HCT116 (cell line): ENCODE data around the gene OR6B3. TPM values are rescaled to one million over a fixed set of nuclear protein-coding genes. Genes with fewer than 3 reads are reported as not detected.
A peak's percentile ranks its signal among the peaks of the same experiment; 100 is the strongest.

Experiments used
- ATAC-seq: fragments of 200-7000 bp; cut with Tn5 transposase; 2 replicates; pipeline ENCODE4 v1.9.1; 2020; ENCODE audit warnings: mild to moderate bottlenecking, moderate library complexity
- BruUV-seq: library from RNA; stranded (reverse); fragments of 400-500 nt; replicated peaks from 2 replicates; lab custom pipeline; 2021; lab: Mats Ljungman, UMichigan
- CTCF ChIA-PET: fragments of 300-600 bp; sonication (Branson Sonifier 250); formaldehyde crosslinking; loops from one replicate; lab custom pipeline; 2021; ENCODE audit warnings: antibody characterized with exemption; lab: Charles Lee
- POLR2A ChIA-PET: fragments of 300-600, 350-600 bp; sonication (Branson Sonifier 250); formaldehyde crosslinking; loops from one replicate; lab custom pipeline; 2021; ENCODE audit warnings: antibody characterized with exemption; lab: Charles Lee
- RAD21 ChIA-PET, 2 experiments: fragments of 300-600 bp; sonication (Branson Sonifier 250); formaldehyde crosslinking; loops; one replicate each; lab custom pipeline; 2023; ENCODE audit warnings: low total read pairs in 2 of 2; ENCODE audit not compliant: uncharacterized antibody in 2 of 2, unreplicated experiment in 2 of 2, low non-redundant PET in 1 of 2; lab: Charles Lee
- DNase-seq: peaks from one replicate; pipeline ENCODE4 v3.0.0-alpha.2; 2010; ENCODE audit warnings: low read depth, low spot score
- H2AFZ ChIP-seq: fragments of 200-600 bp; shearing (Covaris generic), sonication (generic); 2 replicates; pipeline ENCODE4 v1.6.1; 2017; ENCODE audit warnings: low read depth, mixed run types, mixed read lengths, antibody characterized with exemption, low read length; ENCODE audit not compliant: poor library complexity, severe bottlenecking
- H3K27ac ChIP-seq: 2 replicates; pipeline ENCODE4 v1.5.1; 2012; ENCODE audit warnings: low read depth, low read length
- H3K27me3 ChIP-seq: fragments of 200-600 bp; sonication (generic); 2 replicates; pipeline ENCODE4 v1.6.1; 2016; ENCODE audit warnings: mixed run types, low read length, mixed read lengths; ENCODE audit not compliant: insufficient read depth
- H3K36me3 ChIP-seq, 2 experiments: fragments of 200-500 bp in 1 of 2; fragments of 200-600 bp in 1 of 2; sonication (Bioruptor generic) in 1 of 2; sonication (generic) in 1 of 2; 2 replicates each; pipeline versions ENCODE4 v1.5.1 to v1.6.1; 2014 to 2016; ENCODE audit warnings: low read length in 2 of 2, inconsistent platforms in 1 of 2, mixed read lengths in 1 of 2, mixed run types in 1 of 2; ENCODE audit not compliant: insufficient read depth in 2 of 2, control insufficient read depth in 1 of 2
- H3K4me1 ChIP-seq, 2 experiments: fragments of 200-600 bp in 1 of 2; sonication (generic) in 1 of 2; 2 replicates each; pipeline versions ENCODE4 v1.5.1 to v1.6.1; 2012 to 2017; ENCODE audit warnings: low read length in 2 of 2, inconsistent platforms in 1 of 2, mild to moderate bottlenecking in 1 of 2, mixed read lengths in 1 of 2, mixed run types in 1 of 2, moderate library complexity in 1 of 2; ENCODE audit not compliant: insufficient read depth in 2 of 2, control insufficient read depth in 1 of 2
- H3K4me2 ChIP-seq: fragments of 200-600 bp; sonication (generic); 2 replicates; pipeline ENCODE4 v1.6.1; 2017; ENCODE audit warnings: mixed run types, low read length, mixed read lengths
- H3K4me3 ChIP-seq, 2 experiments: fragments of 200-600 bp in 1 of 2; sonication (generic) in 1 of 2; replicated peaks in 1 of 2; 2 replicates each; pipeline ENCODE4 v1.5.1; 2011 to 2016; ENCODE audit warnings: low read length in 2 of 2, control low read depth in 1 of 2, low read depth in 1 of 2, mild to moderate bottlenecking in 1 of 2, mixed read lengths in 1 of 2, mixed run types in 1 of 2
- H3K79me2 ChIP-seq: fragments of 200-600 bp; sonication (generic); 2 replicates; pipeline ENCODE4 v1.6.1; 2017; ENCODE audit warnings: mild to moderate bottlenecking, mixed run types, low read length, moderate library complexity, mixed read lengths; ENCODE audit not compliant: insufficient read depth
- H3K9ac ChIP-seq: fragments of 200-600 bp; sonication (generic); 2 replicates; pipeline ENCODE4 v1.6.1; 2016; ENCODE audit warnings: low read length, mixed read lengths
- H3K9me2 ChIP-seq: fragments of 200-600 bp; sonication (generic), shearing (Covaris generic); 2 replicates; pipeline ENCODE4 v1.6.1; 2017; ENCODE audit warnings: mixed run types, mild to moderate bottlenecking, moderate library complexity; ENCODE audit not compliant: insufficient read depth
- H3K9me3 ChIP-seq, 2 experiments: fragments of 200-500 bp in 1 of 2; fragments of 200-600 bp in 1 of 2; sonication (Bioruptor generic) in 1 of 2; sonication (generic) in 1 of 2; 2 replicates each; pipeline ENCODE4 v1.6.1; 2014 to 2017; ENCODE audit warnings: low read length in 2 of 2, mixed read lengths in 2 of 2, inconsistent platforms in 1 of 2, low read depth in 1 of 2, mild to moderate bottlenecking in 1 of 2, mixed run types in 1 of 2, moderate library complexity in 1 of 2; ENCODE audit not compliant: control insufficient read depth in 1 of 2, insufficient read depth in 1 of 2
- H4K20me1 ChIP-seq: fragments of 200-600 bp; sonication (generic), shearing (Covaris generic); 2 replicates; pipeline ENCODE4 v1.6.1; 2017; ENCODE audit warnings: mixed run types, mild to moderate bottlenecking, moderate library complexity; ENCODE audit not compliant: insufficient read depth
- CBX3 ChIP-seq: IDR thresholded peaks from 2 replicates; pipeline ENCODE4 v1.6.1; 2012; ENCODE audit warnings: low read depth
- CEBPB ChIP-seq: IDR thresholded peaks from 2 replicates; pipeline ENCODE4 v1.6.1; 2012; ENCODE audit warnings: low read depth
- ELF1 ChIP-seq: IDR thresholded peaks from 2 replicates; pipeline ENCODE4 v1.6.1; 2012; ENCODE audit warnings: low read depth, borderline replicate concordance
- EZH2 ChIP-seq: fragments of 200-600 bp; sonication (generic); IDR thresholded peaks from 2 replicates; pipeline ENCODE4 v1.6.1; 2017; ENCODE audit warnings: antibody characterized with exemption, mixed run types
- EZH2phosphoT487 ChIP-seq: fragments of 200-600 bp; IDR thresholded peaks from 2 replicates; pipeline ENCODE4 v1.6.1; 2018; ENCODE audit warnings: antibody characterized with exemption, borderline replicate concordance
- RAD21 ChIP-seq: IDR thresholded peaks from 2 replicates; pipeline ENCODE4 v1.6.1; 2012; ENCODE audit warnings: low read depth, mild to moderate bottlenecking
- SP1 ChIP-seq: IDR thresholded peaks from 2 replicates; pipeline ENCODE4 v1.6.1; 2012; ENCODE audit warnings: low read depth
- SRF ChIP-seq: IDR thresholded peaks from 2 replicates; pipeline ENCODE4 v1.6.1; 2012; ENCODE audit warnings: low read depth
- ZFX ChIP-seq: fragments of 450-650 bp; IDR thresholded peaks from 2 replicates; pipeline ENCODE4 v1.6.1; 2017
- ZNF274 ChIP-seq: fragments of 200-500 bp; sonication (Bioruptor generic); IDR thresholded peaks from 2 replicates; pipeline ENCODE4 v1.6.1; 2014; ENCODE audit warnings: mild to moderate bottlenecking, low read depth, low read length, inconsistent platforms
- intact Hi-C: fragments of 100-400 bp; cut with micrococcal nuclease; formaldehyde crosslinking; loops from 2 replicates; pipeline ENCODE4 v1.10.0; 2022
- total RNA-seq: library from RNA; stranded (reverse); gene quantifications from one replicate; pipeline ENCODE4 v1.2.1, GENCODE V29; 2021; ENCODE audit not compliant: unreplicated experiment
- TF ChIP-seq, protein P1 (sequence below): IDR thresholded peaks from 2 replicates; pipeline ENCODE4 v1.6.1; 2012
- TF ChIP-seq, protein P2 (sequence below), 3 experiments: fragments of 200-600 bp in 1 of 3; sonication (generic) in 1 of 3; IDR thresholded peaks in 2 of 3; conservative IDR thresholded peaks in 1 of 3; 2 replicates each; pipeline ENCODE4 v1.5.1; 2012 to 2017; ENCODE audit warnings: low read depth in 2 of 3, low read length in 2 of 3, antibody characterized with exemption in 1 of 3, borderline replicate concordance in 1 of 3, control low read depth in 1 of 3, mild to moderate bottlenecking in 1 of 3, mixed read lengths in 1 of 3, mixed run types in 1 of 3, moderate library complexity in 1 of 3; ENCODE audit not compliant: insufficient read depth in 1 of 3
- TF ChIP-seq, protein P3 (sequence below): IDR thresholded peaks from 2 replicates; pipeline ENCODE4 v1.6.1; 2012; ENCODE audit warnings: low read depth

OR6B3 gene
- total RNA-seq, 1 experiment from 2014 or later, result not detected

DNA sequence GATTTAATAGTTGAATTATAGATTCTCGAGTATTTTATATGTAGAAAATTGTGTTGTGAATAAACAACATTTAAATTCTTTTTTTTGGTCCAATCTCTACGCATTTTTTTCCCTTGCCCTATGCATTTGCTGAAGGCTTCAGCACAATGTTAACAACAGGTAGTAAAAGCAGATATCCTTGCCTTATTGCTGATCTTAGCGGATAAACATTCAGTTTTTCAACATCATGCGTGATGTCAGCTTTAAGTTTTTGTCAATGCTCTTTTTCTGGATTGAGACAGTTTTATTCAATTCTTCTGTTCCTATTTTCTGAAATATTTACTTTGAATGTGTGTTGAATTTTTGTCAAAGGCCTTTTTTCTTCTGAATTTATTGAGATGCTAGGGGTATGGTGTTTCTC is 11.6 kb upstream of the OR6B3 start (continued):
- TF ChIP-seq, protein P1, sequence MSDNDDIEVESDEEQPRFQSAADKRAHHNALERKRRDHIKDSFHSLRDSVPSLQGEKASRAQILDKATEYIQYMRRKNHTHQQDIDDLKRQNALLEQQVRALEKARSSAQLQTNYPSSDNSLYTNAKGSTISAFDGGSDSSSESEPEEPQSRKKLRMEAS, result no peak
- TF ChIP-seq SP1 (no peak), CEBPB (no peak)

DNA sequence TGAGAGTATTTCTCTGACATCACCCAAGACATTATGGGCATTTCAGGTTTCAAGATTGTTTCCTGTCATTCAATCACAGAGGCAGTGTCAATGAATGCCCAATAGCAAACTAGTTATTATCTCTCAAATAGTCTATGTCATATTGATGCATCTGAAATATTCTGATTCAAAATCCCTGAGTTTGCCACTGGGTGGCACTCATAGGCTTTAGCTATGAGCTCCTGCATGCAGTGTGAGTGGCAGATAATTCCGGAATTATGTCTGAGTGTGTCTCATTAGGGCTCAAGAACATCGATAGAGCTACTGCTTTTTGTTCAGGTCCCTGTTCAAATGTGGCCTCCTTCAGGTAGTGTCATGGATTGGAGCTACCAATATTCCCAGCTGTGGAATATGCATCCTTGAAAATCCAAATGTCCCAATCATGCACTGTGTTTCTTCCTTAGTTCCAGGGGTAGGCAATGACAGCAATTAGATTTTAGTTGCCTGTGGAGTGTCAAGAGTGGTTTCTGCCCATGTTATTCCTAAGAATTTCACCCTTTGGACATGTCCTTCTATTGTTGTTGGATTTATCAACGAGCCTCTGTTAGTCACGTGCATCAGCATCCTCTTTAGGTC is 7.8 kb upstream of the OR6B3 start:
- intact Hi-C loops, result loop anchor here (1.0 kb wide), 1 partner anchor 83 kb away; no protein-coding TSS in a partner anchor
- H3K4me2 ChIP-seq, result peak overlapping the region; percentile 40; the same call in 1 of the 2 replicates
- BruUV-seq, result no TSS peak
- no peak overlapping the region for H3K9ac ChIP-seq
- CTCF ChIA-PET, result interaction anchor here (0.9 to 3.0 kb wide), 13 partner anchors 8 to 89 kb away, joined by 3 to 64 read pairs (median 3); partner anchors contain the start of gene OTOS
- no peak overlapping the region for H3K27ac ChIP-seq
- no peaks in the 10 kb centered on the region for H4K20me1 ChIP-seq
- peak; percentile 94 for ATAC-seq
- H2AFZ ChIP-seq, result peak overlapping the region; percentile 86
- H3K4me3 ChIP-seq, result no peak overlapping the region
- H3K27me3 ChIP-seq, result peaks cover 14% of the 10 kb centered on the region
- RAD21 ChIA-PET, result interaction anchor here in 1 of 2 experiments (0.6 to 1.6 kb wide), 4 partner anchors 77 to 127 kb away, joined by 3 to 19 read pairs (median 4); no protein-coding TSS in a partner anchor
- peak; percentile 54 for DNase-seq
- H3K9me2 ChIP-seq, result no peaks in the 10 kb centered on the region
- TF ChIP-seq RAD21 (peak; percentile 90), CEBPB (no peak), EZH2 (no peak), ZFX (no peak), ELF1 (no peak), SRF (0 out of 2 replicates have a peak, but pooled peaks have one; percentile 21), CBX3 (0 out of 2 replicates have a peak, but pooled peaks have one; percentile 24), ZNF274 (no peak), EZH2phosphoT487 (no peak)
- TF ChIP-seq, protein P2, sequence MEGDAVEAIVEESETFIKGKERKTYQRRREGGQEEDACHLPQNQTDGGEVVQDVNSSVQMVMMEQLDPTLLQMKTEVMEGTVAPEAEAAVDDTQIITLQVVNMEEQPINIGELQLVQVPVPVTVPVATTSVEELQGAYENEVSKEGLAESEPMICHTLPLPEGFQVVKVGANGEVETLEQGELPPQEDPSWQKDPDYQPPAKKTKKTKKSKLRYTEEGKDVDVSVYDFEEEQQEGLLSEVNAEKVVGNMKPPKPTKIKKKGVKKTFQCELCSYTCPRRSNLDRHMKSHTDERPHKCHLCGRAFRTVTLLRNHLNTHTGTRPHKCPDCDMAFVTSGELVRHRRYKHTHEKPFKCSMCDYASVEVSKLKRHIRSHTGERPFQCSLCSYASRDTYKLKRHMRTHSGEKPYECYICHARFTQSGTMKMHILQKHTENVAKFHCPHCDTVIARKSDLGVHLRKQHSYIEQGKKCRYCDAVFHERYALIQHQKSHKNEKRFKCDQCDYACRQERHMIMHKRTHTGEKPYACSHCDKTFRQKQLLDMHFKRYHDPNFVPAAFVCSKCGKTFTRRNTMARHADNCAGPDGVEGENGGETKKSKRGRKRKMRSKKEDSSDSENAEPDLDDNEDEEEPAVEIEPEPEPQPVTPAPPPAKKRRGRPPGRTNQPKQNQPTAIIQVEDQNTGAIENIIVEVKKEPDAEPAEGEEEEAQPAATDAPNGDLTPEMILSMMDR (IDR thresholded peaks at IDR 0.05 in 2 of 3, conservative IDR thresholded peaks at IDR 0.05 in 1 of 3; ENCODE audit: borderline replicate concordance in 1 of 3, insufficient read depth in 1 of 3, low read depth in 2 of 3, low read length in 2 of 3), result peak; percentile 58 to 81 (median 74)
- TF ChIP-seq, protein P3, sequence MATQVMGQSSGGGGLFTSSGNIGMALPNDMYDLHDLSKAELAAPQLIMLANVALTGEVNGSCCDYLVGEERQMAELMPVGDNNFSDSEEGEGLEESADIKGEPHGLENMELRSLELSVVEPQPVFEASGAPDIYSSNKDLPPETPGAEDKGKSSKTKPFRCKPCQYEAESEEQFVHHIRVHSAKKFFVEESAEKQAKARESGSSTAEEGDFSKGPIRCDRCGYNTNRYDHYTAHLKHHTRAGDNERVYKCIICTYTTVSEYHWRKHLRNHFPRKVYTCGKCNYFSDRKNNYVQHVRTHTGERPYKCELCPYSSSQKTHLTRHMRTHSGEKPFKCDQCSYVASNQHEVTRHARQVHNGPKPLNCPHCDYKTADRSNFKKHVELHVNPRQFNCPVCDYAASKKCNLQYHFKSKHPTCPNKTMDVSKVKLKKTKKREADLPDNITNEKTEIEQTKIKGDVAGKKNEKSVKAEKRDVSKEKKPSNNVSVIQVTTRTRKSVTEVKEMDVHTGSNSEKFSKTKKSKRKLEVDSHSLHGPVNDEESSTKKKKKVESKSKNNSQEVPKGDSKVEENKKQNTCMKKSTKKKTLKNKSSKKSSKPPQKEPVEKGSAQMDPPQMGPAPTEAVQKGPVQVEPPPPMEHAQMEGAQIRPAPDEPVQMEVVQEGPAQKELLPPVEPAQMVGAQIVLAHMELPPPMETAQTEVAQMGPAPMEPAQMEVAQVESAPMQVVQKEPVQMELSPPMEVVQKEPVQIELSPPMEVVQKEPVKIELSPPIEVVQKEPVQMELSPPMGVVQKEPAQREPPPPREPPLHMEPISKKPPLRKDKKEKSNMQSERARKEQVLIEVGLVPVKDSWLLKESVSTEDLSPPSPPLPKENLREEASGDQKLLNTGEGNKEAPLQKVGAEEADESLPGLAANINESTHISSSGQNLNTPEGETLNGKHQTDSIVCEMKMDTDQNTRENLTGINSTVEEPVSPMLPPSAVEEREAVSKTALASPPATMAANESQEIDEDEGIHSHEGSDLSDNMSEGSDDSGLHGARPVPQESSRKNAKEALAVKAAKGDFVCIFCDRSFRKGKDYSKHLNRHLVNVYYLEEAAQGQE, result no peak
- peaks cover 0 to 3% of the 10 kb centered on the region in 2 experiments; a peak in 1 of 4 replicates for H3K4me1 ChIP-seq
- POLR2A ChIA-PET, result no interaction called here
- H3K79me2 ChIP-seq, result no peaks in the 10 kb centered on the region
- no peaks in the 10 kb centered on the region for H3K36me3 ChIP-seq
- no peaks in the 10 kb centered on the region for H3K9me3 ChIP-seq
